Measurements from ENCODE around the gene GINS1. TPM values are rescaled to one million over a fixed set of nuclear protein-coding genes. Genes with fewer than 3 reads are reported as not detected.
"Not testable (repeated sequence)": the region's sequence is repeated elsewhere in the genome, so short reads cannot be mapped to it uniquely, and the experiment has no call there.

Gene GINS1
- total RNA-seq, 1 experiment from 2014 or later, result 30.4 TPM

DNA sequence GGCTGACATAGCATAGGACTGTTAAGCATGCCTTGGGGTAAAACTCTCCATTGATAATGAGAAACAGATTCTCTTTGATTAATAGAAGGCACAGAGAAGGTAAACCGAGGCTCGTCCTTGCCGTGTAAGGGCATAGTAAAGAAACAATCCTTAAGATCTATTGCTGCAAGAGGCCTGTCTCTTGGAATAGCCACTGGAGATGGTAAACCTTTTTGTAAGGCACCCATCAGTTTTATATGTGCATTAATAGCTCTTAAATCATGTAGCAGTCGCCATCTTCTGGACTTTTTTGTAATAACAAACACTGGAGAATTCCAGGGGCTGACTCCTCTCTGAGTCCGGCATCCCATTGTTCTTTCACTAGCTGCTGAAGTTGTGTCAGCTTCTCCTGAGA is 8.4 kb upstream of the GINS1 start (continued):
- TF ChIP-seq ZBTB33 (IDR thresholded peaks at IDR 0.05; ENCODE audit: extremely low read depth, insufficient replicate concordance, low read length), result no peak
- TF ChIP-seq ZFX (IDR thresholded peaks at IDR 0.05), result no peak
- peak; percentile 84 for TF ChIP-seq RAD21 (IDR thresholded peaks at IDR 0.05; ENCODE audit: low read depth)

DNA sequence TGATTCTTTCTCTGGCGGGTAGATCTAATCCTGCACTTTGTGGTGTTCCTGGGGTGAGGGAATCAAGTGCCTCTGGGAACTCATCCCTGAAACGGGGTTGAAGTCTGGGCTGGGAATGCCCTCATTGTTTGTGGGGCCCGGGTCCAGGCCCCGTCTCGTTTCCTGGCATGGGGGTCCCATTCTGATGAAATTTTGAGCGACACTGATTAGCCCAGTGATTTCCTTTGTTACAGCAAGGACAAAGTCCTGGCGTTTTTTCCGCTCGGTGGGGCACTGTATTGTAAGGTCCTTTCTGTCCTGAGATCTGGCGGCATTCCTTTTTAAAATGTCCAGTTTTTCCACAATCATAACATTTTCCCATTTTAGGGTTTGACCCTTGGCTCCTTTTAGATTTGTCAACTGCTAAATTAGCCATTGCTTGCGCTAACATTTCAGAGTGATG is 7.2 kb upstream of the GINS1 start:
- H3K4me3 ChIP-seq (replicated peaks in 1 of 2; ENCODE audit: low read depth in 1 of 2, low read length in 2 of 2); H3K27me3 ChIP-seq (ENCODE audit: insufficient read depth, low read length); H3K79me2 ChIP-seq (ENCODE audit: insufficient read depth, low read length); BruUV-seq (replicated peaks); POLR2A ChIA-PET; H3K9me3 ChIP-seq (ENCODE audit: control insufficient read depth in 1 of 2, insufficient read depth in 1 of 2, low read depth in 1 of 2, low read length in 2 of 2); H3K9ac ChIP-seq (ENCODE audit: low read length); DNase-seq (ENCODE audit: low read depth, low spot score); intact Hi-C loops (cut with micrococcal nuclease); H3K9me2 ChIP-seq (ENCODE audit: insufficient read depth); ATAC-seq; H3K4me1 ChIP-seq (ENCODE audit: control insufficient read depth in 1 of 2, insufficient read depth in 2 of 2, low read length in 2 of 2); H3K36me3 ChIP-seq (ENCODE audit: control insufficient read depth in 1 of 2, insufficient read depth in 2 of 2, low read length in 2 of 2); H3K4me2 ChIP-seq (ENCODE audit: low read length); H3K27ac ChIP-seq (ENCODE audit: low read depth, low read length); H4K20me1 ChIP-seq (ENCODE audit: insufficient read depth); H2AFZ ChIP-seq (ENCODE audit: low read depth, low read length, poor library complexity, severe bottlenecking): not testable (repeated sequence)
- ChIA-PET RAD21 (ENCODE audit: low non-redundant PET in 1 of 2, low total read pairs in 2 of 2, uncharacterized antibody in 2 of 2, unreplicated experiment in 2 of 2) (interaction anchor here in 1 of 2 experiments (0.6 kb wide), 1 partner anchor 9 kb away, joined by 4 read pairs; the partner anchor contains the start of gene ABHD12), CTCF (interaction anchor here (0.9 to 2.2 kb wide), 3 partner anchors 64 to 405 kb away, joined by 3 to 19 read pairs (median 5); no protein-coding TSS in a partner anchor)

GRCh38 chr20:25402583-25402982 is 4.9 kb upstream of the GINS1 start:
- intact Hi-C loops (cut with micrococcal nuclease), result no loop called here
- no TSS peak for BruUV-seq (replicated peaks)
- ChIA-PET CTCF (no interaction called here), RAD21 (ENCODE audit: low non-redundant PET in 1 of 2, low total read pairs in 2 of 2, uncharacterized antibody in 2 of 2, unreplicated experiment in 2 of 2) (no interaction called here), POLR2A (no interaction called here)
- H3K79me2 ChIP-seq (ENCODE audit: insufficient read depth, low read length), result peaks cover 1% of the 10 kb centered on the region; the same call in 1 of the 2 replicates
- H3K9me2 ChIP-seq (ENCODE audit: insufficient read depth), result no peaks in the 10 kb centered on the region
- H3K4me2 ChIP-seq (ENCODE audit: low read length), result no peak overlapping the region
- DNase-seq (ENCODE audit: low read depth, low spot score) (no peak), ATAC-seq (no peak)
- no peak overlapping the region for H2AFZ ChIP-seq (ENCODE audit: low read depth, low read length, poor library complexity, severe bottlenecking)
- no peak overlapping the region for H3K9ac ChIP-seq (ENCODE audit: low read length)
- H3K4me1 ChIP-seq (ENCODE audit: control insufficient read depth in 1 of 2, insufficient read depth in 2 of 2, low read length in 2 of 2), result peaks cover 5% of the 10 kb centered on the region in 2 experiments; a peak in 3 of 4 replicates
- peaks cover 0 to 8% of the 10 kb centered on the region in 2 experiments; a peak in 2 of 4 replicates for H3K9me3 ChIP-seq (ENCODE audit: control insufficient read depth in 1 of 2, insufficient read depth in 1 of 2, low read depth in 1 of 2, low read length in 2 of 2)
- H3K36me3 ChIP-seq (ENCODE audit: control insufficient read depth in 1 of 2, insufficient read depth in 2 of 2, low read length in 2 of 2), result no peaks in the 10 kb centered on the region
- no peaks in the 10 kb centered on the region for H3K27me3 ChIP-seq (ENCODE audit: insufficient read depth, low read length)
- no peak overlapping the region for H3K4me3 ChIP-seq (replicated peaks in 1 of 2; ENCODE audit: low read depth in 1 of 2, low read length in 2 of 2)
- no peaks in the 10 kb centered on the region for H4K20me1 ChIP-seq (ENCODE audit: insufficient read depth)
- H3K27ac ChIP-seq (ENCODE audit: low read depth, low read length), result no peak overlapping the region
- TF ChIP-seq CEBPB (IDR thresholded peaks at IDR 0.05; ENCODE audit: low read depth) (no peak), FOSL1 (IDR thresholded peaks at IDR 0.05; ENCODE audit: low read depth) (no peak), RAD21 (IDR thresholded peaks at IDR 0.05; ENCODE audit: low read depth) (no peak), SRF (IDR thresholded peaks at IDR 0.05; ENCODE audit: low read depth) (no peak), TCF7L2 (IDR thresholded peaks at IDR 0.05; ENCODE audit: borderline replicate concordance, extremely low read depth, insufficient read depth, insufficient read length) (no peak), POLR2AphosphoS5 (IDR thresholded peaks at IDR 0.05; ENCODE audit: low read depth, low read length) (no peak), POLR2A (IDR thresholded peaks at IDR 0.05; ENCODE audit: borderline replicate concordance, extremely low read depth, insufficient read depth, insufficient read length) (no peak), ZNF274 (IDR thresholded peaks at IDR 0.05; ENCODE audit: low read depth, low read length) (no peak), SP1 (IDR thresholded peaks at IDR 0.05; ENCODE audit: low read depth) (no peak)
- TF ChIP-seq, protein P1, sequence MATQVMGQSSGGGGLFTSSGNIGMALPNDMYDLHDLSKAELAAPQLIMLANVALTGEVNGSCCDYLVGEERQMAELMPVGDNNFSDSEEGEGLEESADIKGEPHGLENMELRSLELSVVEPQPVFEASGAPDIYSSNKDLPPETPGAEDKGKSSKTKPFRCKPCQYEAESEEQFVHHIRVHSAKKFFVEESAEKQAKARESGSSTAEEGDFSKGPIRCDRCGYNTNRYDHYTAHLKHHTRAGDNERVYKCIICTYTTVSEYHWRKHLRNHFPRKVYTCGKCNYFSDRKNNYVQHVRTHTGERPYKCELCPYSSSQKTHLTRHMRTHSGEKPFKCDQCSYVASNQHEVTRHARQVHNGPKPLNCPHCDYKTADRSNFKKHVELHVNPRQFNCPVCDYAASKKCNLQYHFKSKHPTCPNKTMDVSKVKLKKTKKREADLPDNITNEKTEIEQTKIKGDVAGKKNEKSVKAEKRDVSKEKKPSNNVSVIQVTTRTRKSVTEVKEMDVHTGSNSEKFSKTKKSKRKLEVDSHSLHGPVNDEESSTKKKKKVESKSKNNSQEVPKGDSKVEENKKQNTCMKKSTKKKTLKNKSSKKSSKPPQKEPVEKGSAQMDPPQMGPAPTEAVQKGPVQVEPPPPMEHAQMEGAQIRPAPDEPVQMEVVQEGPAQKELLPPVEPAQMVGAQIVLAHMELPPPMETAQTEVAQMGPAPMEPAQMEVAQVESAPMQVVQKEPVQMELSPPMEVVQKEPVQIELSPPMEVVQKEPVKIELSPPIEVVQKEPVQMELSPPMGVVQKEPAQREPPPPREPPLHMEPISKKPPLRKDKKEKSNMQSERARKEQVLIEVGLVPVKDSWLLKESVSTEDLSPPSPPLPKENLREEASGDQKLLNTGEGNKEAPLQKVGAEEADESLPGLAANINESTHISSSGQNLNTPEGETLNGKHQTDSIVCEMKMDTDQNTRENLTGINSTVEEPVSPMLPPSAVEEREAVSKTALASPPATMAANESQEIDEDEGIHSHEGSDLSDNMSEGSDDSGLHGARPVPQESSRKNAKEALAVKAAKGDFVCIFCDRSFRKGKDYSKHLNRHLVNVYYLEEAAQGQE (IDR thresholded peaks at IDR 0.05; ENCODE audit: low read depth), result no peak

All from HCT116 (cell line).